ENCODE data around the gene CRTC3. TPM values are rescaled to one million over a fixed set of nuclear protein-coding genes. Genes with fewer than 3 reads are reported as not detected.

Gene CRTC3
- total RNA-seq, 2 experiments from 2014 or later = 5.6 to 14.7 TPM

DNA sequence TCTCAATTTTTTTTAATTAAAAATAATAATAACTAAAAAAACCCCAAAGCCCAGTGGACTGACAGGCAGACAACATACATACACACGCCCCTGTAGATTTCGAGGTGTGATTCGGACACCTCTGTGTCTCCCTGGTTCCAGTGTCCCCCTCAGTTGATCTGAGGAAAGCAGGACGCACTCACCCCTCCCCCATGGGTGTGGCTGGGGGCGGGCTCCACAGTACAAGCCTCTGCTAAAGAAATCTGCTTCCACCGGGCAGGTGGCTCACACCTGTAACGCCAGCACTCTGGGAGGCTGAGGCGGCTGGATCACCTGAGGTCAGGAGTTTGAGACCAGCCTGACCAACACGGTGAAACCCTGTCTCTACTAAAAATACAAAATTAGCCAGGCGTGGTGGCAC lies 153.6 kb downstream of the CRTC3 start:
- POLR2A ChIA-PET = interaction anchor here (0.9 kb wide), 1 partner anchor 20 kb away, joined by 3 read pairs; no protein-coding TSS in a partner anchor
- H3K27ac ChIP-seq (ENCODE audit: low read depth, low read length, poor library complexity, severe bottlenecking) = no peak overlapping the region
- H3K4me1 ChIP-seq (ENCODE audit: insufficient read depth, low read length, poor library complexity, severe bottlenecking) = peaks cover 10% of the 10 kb centered on the region
- TF ChIP-seq EZH2phosphoT487 (IDR thresholded peaks at IDR 0.05; ENCODE audit: borderline replicate concordance, low read depth, low read length) = no peak
- TF ChIP-seq, protein P1, sequence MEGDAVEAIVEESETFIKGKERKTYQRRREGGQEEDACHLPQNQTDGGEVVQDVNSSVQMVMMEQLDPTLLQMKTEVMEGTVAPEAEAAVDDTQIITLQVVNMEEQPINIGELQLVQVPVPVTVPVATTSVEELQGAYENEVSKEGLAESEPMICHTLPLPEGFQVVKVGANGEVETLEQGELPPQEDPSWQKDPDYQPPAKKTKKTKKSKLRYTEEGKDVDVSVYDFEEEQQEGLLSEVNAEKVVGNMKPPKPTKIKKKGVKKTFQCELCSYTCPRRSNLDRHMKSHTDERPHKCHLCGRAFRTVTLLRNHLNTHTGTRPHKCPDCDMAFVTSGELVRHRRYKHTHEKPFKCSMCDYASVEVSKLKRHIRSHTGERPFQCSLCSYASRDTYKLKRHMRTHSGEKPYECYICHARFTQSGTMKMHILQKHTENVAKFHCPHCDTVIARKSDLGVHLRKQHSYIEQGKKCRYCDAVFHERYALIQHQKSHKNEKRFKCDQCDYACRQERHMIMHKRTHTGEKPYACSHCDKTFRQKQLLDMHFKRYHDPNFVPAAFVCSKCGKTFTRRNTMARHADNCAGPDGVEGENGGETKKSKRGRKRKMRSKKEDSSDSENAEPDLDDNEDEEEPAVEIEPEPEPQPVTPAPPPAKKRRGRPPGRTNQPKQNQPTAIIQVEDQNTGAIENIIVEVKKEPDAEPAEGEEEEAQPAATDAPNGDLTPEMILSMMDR (conservative IDR thresholded peaks at IDR 0.05; ENCODE audit: low read length) = no peak
- CTCF ChIA-PET (ENCODE audit: unreplicated experiment) = no interaction called here
- H3K4me3 ChIP-seq (ENCODE audit: low read depth, low read length, poor library complexity, severe bottlenecking) = no peak overlapping the region
- H4K20me1 ChIP-seq (ENCODE audit: insufficient read depth, low read length) = no peaks in the 10 kb centered on the region
- H2AFZ ChIP-seq (ENCODE audit: low read length) = no peak overlapping the region
- no TSS peak for BruUV-seq (replicated peaks)
- intact Hi-C loops (cut with micrococcal nuclease; ENCODE audit: unreplicated experiment) = no loop called here
- no peaks in the 10 kb centered on the region for H3K9me2 ChIP-seq (ENCODE audit: insufficient read depth, low read length)
- no peaks in the 10 kb centered on the region for H3K36me3 ChIP-seq (ENCODE audit: insufficient read depth, low read length)
- no peaks in the 10 kb centered on the region for H3K79me2 ChIP-seq (ENCODE audit: insufficient read depth, low read depth, low read length)
- DNase-seq (ENCODE audit: low spot score) = no peak
- peaks cover 4% of the 10 kb centered on the region; the same call in 1 of the 2 replicates for H3K9me3 ChIP-seq (ENCODE audit: low read length)
- no peak overlapping the region for H3K4me2 ChIP-seq (ENCODE audit: low read length)

DNA sequence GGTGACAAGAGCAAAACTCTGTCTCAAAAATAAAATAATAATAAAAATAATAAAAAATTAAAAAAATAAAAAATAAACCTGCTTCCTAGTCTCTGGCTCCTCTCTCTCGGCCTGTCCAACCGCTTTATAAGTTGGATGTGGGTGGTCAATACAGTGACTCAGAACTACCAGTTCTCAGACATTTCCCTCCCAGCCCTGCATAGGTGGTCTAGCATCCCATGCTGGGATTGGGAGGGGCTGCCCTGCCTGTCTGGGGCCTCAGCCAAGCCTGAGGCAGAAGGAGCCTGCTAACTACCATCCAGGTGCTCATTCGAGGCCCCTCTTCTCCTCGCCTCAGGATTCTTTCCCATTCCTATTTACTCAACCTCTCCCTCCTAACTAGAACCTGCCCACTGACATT lies 154.2 kb downstream of the CRTC3 start:
- H3K4me3 ChIP-seq (ENCODE audit: low read depth, low read length, poor library complexity, severe bottlenecking) = no peak overlapping the region
- intact Hi-C loops (cut with micrococcal nuclease; ENCODE audit: unreplicated experiment) = no loop called here
- no peaks in the 10 kb centered on the region for H3K9me2 ChIP-seq (ENCODE audit: insufficient read depth, low read length)
- H3K79me2 ChIP-seq (ENCODE audit: insufficient read depth, low read depth, low read length) = no peaks in the 10 kb centered on the region
- TF ChIP-seq, protein P1 (conservative IDR thresholded peaks at IDR 0.05; ENCODE audit: low read length) = no peak
- no peak for TF ChIP-seq EZH2phosphoT487 (IDR thresholded peaks at IDR 0.05; ENCODE audit: borderline replicate concordance, low read depth, low read length)
- POLR2A ChIA-PET = no interaction called here
- BruUV-seq (replicated peaks) = no TSS peak
- DNase-seq (ENCODE audit: low spot score) = no peak
- no peak overlapping the region for H3K4me2 ChIP-seq (ENCODE audit: low read length)
- no peaks in the 10 kb centered on the region for H4K20me1 ChIP-seq (ENCODE audit: insufficient read depth, low read length)
- H2AFZ ChIP-seq (ENCODE audit: low read length) = no peak overlapping the region
- peaks cover 10% of the 10 kb centered on the region for H3K4me1 ChIP-seq (ENCODE audit: insufficient read depth, low read length, poor library complexity, severe bottlenecking)
- no peak overlapping the region for H3K27ac ChIP-seq (ENCODE audit: low read depth, low read length, poor library complexity, severe bottlenecking)
- CTCF ChIA-PET (ENCODE audit: unreplicated experiment) = no interaction called here
- H3K36me3 ChIP-seq (ENCODE audit: insufficient read depth, low read length) = no peaks in the 10 kb centered on the region
- peaks cover 9% of the 10 kb centered on the region; the same call in 1 of the 2 replicates for H3K9me3 ChIP-seq (ENCODE audit: low read length)

DNA sequence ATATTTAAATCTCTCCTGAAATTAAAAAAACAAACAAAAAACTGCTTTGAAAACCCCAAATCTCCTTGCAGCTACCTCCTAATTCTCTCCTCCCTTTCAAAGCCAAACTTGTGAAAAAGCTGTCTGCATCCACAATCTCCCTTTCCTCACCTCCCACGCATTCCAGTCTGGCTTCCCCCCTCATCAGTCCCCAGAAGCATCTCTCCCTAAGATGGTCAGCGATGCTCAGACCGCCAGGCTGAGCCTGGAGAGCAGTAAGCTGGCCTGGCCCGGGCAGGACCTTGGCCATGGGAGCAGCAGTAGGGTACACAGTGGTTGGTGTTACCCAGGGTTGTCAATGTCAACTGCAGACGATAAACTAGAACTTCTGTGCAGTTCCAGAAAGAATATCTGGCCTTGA lies 154.6 kb downstream of the CRTC3 start:
- Histone ChIP-seq H3K4me1 (ENCODE audit: insufficient read depth, low read length, poor library complexity, severe bottlenecking) (peaks cover 10% of the 10 kb centered on the region), H3K4me3 (ENCODE audit: low read depth, low read length, poor library complexity, severe bottlenecking) (no peak overlapping the region), H3K79me2 (ENCODE audit: insufficient read depth, low read depth, low read length) (no peaks in the 10 kb centered on the region), H3K9me2 (ENCODE audit: insufficient read depth, low read length) (no peaks in the 10 kb centered on the region), H3K4me2 (ENCODE audit: low read length) (no peak overlapping the region), H3K9me3 (ENCODE audit: low read length) (peaks cover 9% of the 10 kb centered on the region; the same call in 1 of the 2 replicates), H2AFZ (ENCODE audit: low read length) (no peak overlapping the region), H4K20me1 (ENCODE audit: insufficient read depth, low read length) (no peaks in the 10 kb centered on the region), H3K36me3 (ENCODE audit: insufficient read depth, low read length) (no peaks in the 10 kb centered on the region), H3K27ac (ENCODE audit: low read depth, low read length, poor library complexity, severe bottlenecking) (no peak overlapping the region)
- DNase-seq (ENCODE audit: low spot score) = no peak
- ChIA-PET CTCF (ENCODE audit: unreplicated experiment) (no interaction called here), POLR2A (no interaction called here)
- TF ChIP-seq EZH2phosphoT487 (IDR thresholded peaks at IDR 0.05; ENCODE audit: borderline replicate concordance, low read depth, low read length) = no peak
- TF ChIP-seq, protein P1 (conservative IDR thresholded peaks at IDR 0.05; ENCODE audit: low read length) = no peak
- intact Hi-C loops (cut with micrococcal nuclease; ENCODE audit: unreplicated experiment) = no loop called here
- BruUV-seq (replicated peaks) = no TSS peak

All from OCI-LY7 (cell line).